ENCODE results near the gene DCC. TPM values are rescaled to one million over a fixed set of nuclear protein-coding genes. Genes with fewer than 3 reads are reported as not detected.

The DCC gene
- total and polyA plus RNA-seq, 11 donors, result 0.02 TPM; not detected in 10

DNA sequence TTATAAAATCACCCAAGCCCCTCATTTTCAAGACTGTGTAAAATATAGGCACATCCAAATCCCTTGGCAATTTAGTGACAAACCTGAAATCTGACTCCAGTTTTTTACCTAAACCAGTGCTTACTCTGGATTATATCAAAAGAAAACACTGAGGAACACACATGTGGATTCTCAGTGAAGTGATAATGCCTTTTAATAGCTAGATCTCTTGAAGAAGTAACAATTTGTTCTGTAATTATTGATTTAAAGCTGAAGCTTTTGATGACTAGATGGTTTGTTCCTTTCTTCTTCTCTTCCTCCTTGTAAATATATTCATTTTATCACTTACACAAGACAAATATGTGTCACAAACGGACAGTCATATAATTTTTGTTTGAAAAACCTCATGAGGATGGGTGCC is 894.6 kb downstream of the DCC start:
- intact Hi-C loops (cut with DNase I), result no loop called here
- H3K27me3 ChIP-seq, result no peaks in the 10 kb centered on the region
- no peaks in the 10 kb centered on the region for H3K9me3 ChIP-seq
- 52 to 61% (median 55%) methylated on average over 1 of the region's 1 CpG for WGBS, 4 donors
- TF ChIP-seq, protein P1, sequence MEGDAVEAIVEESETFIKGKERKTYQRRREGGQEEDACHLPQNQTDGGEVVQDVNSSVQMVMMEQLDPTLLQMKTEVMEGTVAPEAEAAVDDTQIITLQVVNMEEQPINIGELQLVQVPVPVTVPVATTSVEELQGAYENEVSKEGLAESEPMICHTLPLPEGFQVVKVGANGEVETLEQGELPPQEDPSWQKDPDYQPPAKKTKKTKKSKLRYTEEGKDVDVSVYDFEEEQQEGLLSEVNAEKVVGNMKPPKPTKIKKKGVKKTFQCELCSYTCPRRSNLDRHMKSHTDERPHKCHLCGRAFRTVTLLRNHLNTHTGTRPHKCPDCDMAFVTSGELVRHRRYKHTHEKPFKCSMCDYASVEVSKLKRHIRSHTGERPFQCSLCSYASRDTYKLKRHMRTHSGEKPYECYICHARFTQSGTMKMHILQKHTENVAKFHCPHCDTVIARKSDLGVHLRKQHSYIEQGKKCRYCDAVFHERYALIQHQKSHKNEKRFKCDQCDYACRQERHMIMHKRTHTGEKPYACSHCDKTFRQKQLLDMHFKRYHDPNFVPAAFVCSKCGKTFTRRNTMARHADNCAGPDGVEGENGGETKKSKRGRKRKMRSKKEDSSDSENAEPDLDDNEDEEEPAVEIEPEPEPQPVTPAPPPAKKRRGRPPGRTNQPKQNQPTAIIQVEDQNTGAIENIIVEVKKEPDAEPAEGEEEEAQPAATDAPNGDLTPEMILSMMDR (IDR thresholded peaks at IDR 0.05), result no peak
- no peak for TF ChIP-seq POLR2A (IDR thresholded peaks at IDR 0.05)
- ATAC-seq (no peak), DNase-seq (no peak)
- no peaks in the 10 kb centered on the region for H3K36me3 ChIP-seq
- no peaks in the 10 kb centered on the region for H3K4me1 ChIP-seq
- H3K27ac ChIP-seq, result no peak overlapping the region
- no peak overlapping the region for H3K4me3 ChIP-seq

DNA sequence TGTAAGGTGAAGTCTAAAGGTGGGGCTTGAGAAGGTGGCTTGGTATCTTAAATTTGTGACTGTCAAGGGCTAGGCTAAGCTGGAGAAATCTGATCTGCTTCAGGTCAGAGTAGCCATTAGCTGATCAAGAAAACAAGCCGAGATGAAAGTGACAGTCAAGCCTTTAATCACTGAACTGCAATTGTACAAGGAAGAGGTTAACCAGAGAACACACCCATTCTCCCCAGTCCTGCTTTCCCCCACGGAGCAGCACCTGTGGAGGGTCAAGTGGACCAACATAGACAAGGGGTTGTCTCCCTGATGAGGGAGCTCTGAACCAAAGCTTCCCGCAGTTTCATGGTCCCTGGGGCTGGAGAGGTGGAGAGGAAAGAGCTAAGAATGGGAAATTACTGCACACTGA is 901.2 kb downstream of the DCC start:
- Histone ChIP-seq H3K9me3 (peaks cover 0 to 13% (median 3%) of the 10 kb centered on the region in 12 donors), H3K36me3 (no peaks in the 10 kb centered on the region), H3K4me1 (no peaks in the 10 kb centered on the region), H3K27ac (no peak overlapping the region), H3K4me3 (no peak overlapping the region), H3K27me3 (no peaks in the 10 kb centered on the region)
- no peak for ATAC-seq
- TF ChIP-seq, protein P1 (IDR thresholded peaks at IDR 0.05), result no peak
- intact Hi-C loops (cut with DNase I), result no loop called here
- no peak for DNase-seq
- 45 to 63% (median 61%) methylated on average over 3 of the region's 3 CpGs for WGBS, 4 donors

GRCh38 chr18:53253789-53254188 is 913.8 kb downstream of the DCC start:
- DNase-seq (no peak), ATAC-seq (no peak)
- TF ChIP-seq, protein P1 (IDR thresholded peaks at IDR 0.05), result no peak
- TF ChIP-seq POLR2A (IDR thresholded peaks at IDR 0.05), result no peak
- no peaks in the 10 kb centered on the region for H3K27me3 ChIP-seq
- 55 to 76% (median 58%) methylated on average over 1 of the region's 1 CpG for WGBS, 4 donors
- no peak overlapping the region for H3K4me3 ChIP-seq
- intact Hi-C loops (cut with DNase I), result no loop called here
- no peaks in the 10 kb centered on the region for H3K4me1 ChIP-seq
- H3K27ac ChIP-seq, result no peak overlapping the region
- H3K36me3 ChIP-seq, result no peaks in the 10 kb centered on the region
- H3K9me3 ChIP-seq, result peaks cover 0 to 5% (median 0%) of the 10 kb centered on the region in 12 donors

DNA sequence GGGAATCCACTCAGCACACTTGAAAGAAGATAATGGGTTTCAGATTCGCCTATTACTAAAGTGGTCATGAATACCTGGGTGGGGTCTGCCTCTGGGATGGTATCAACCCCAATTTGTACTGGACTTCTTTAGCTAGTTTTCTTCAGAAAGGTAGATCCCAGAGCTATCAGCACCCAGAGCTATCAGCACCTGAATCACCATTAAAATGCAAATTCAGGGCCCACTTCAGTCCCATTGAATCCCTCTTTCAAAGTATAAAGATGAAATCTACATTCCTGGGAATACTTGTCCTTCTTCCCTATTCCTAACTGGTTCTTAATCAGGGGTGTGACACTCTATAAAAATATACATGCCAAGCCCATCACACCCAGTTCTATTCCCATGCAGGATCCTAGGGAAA is 914.3 kb downstream of the DCC start:
- intact Hi-C loops (cut with DNase I), result no loop called here
- TF ChIP-seq POLR2A (IDR thresholded peaks at IDR 0.05), result no peak
- TF ChIP-seq, protein P1 (IDR thresholded peaks at IDR 0.05), result no peak

More for the DNA sequence above, 914.3 kb downstream of the DCC start:
- no peaks in the 10 kb centered on the region for H3K4me1 ChIP-seq
- WGBS, 4 donors, result 61 to 82% (median 79%) methylated on average over 1 of the region's 1 CpG
- no peak for ATAC-seq
- H3K27me3 ChIP-seq, result no peaks in the 10 kb centered on the region
- H3K27ac ChIP-seq, result no peak overlapping the region
- H3K4me3 ChIP-seq, result no peak overlapping the region
- peaks cover 0 to 5% (median 0%) of the 10 kb centered on the region in 12 donors for H3K9me3 ChIP-seq
- no peak for DNase-seq
- H3K36me3 ChIP-seq, result no peaks in the 10 kb centered on the region
